HG02678 (cell line): ENCODE measurements around the gene PRKCA.

ENCODE experiments used
- ATAC-seq: cut with Tn5 transposase; IDR thresholded peaks from one replicate; pipeline ENCODE4 v1.9.1; 2021; ENCODE audit warnings: mild to moderate bottlenecking, moderate library complexity; ENCODE audit not compliant: unreplicated experiment

Gene PRKCA

DNA sequence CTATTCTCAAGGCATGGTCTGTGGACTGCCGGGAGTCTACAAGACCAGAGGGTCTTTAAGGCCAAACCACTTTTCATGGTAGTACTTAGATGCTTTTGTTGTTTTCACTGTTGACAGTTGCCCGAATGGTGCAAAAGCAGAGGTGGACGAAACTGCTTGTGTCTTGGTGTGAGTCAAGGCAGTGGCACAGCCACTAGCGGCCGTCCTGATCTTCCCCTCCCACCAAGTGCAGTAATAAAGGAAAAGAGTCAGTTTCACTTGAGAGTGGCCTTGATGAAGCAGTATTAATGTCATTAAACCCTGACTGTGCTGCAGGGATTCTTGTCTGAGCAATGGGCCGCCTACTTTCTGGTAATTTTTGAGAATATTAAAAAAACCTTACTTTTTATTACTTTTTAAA is 109.1 kb downstream of the PRKCA start:
- ATAC-seq, result no peak

DNA sequence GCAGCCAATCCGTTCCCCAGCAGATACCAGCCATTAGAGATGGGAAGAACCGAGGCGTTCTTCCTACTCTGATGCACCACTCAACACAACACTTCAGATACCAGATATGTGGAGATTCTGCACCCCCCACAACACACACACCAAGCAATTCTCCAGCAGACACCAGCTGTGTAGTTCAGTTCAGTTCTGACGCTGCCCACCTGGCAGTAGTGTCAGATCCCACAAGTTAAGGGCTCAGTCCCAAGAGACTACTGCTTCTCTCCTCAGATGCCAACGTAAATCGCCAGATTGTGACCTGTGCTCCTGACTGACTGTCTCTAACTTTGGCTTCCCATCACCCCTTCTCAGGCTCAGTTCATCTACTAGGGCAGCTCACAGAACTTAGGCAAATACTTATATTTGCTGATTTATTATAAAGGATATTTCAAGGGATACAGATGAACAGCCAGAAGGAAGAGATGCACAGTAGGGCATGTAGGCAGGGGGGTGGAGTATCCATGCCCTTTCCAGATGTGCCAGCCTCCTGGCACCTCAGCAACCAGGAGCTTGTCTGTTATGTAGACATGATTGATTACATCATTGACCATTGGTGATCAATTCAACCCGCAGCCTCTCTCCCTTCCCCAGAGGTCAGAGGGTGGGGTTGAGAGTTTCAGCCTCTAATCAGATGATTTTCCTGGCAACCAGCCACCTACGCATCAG is 110.6 kb downstream of the PRKCA start:
- no peak for ATAC-seq

DNA sequence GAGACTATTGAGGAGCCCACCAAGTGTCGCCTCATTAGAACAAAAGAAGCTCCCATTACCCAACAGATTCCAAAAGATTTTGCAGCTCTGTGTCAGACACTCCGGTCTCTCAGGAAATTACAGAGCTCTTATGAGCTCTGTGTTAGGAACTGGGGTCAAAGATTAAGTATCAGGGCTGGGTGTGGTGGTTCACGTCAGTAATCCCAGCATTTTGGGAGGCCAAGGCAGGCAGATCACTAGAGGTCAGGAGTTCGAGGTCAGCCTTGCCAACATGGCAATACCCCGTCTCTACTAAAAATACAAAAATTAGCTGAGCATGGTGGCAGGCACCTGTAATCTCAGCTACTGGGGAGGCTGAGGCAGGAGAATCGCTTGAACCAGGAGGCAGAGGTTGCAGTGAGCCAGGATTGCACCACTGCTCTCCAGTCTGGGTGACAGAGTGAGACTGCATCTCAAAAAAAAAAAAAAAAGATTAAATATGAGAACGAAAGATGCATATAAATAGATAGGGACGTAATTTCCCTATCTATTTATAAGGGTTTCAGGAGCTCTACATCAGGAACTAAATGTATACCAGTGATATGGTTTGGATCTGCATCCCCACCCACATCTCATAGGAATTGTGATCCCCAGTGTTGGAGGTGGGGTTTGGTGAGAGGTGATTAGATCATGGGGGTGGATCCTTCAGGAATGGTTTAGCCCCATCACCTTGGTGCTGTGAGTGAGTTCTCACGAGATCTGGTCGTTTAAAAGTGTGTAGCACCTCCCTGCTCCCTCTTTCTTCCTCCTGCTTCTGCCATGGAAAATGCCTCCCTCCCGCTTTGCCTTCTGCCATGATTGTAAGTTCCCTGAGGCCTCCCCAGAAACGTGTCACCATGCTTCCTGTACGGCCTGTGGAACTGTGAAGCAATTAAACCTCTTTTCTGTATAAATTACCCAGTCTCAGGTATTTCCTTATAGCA is 111.4 kb downstream of the PRKCA start:
- no peak for ATAC-seq

DNA sequence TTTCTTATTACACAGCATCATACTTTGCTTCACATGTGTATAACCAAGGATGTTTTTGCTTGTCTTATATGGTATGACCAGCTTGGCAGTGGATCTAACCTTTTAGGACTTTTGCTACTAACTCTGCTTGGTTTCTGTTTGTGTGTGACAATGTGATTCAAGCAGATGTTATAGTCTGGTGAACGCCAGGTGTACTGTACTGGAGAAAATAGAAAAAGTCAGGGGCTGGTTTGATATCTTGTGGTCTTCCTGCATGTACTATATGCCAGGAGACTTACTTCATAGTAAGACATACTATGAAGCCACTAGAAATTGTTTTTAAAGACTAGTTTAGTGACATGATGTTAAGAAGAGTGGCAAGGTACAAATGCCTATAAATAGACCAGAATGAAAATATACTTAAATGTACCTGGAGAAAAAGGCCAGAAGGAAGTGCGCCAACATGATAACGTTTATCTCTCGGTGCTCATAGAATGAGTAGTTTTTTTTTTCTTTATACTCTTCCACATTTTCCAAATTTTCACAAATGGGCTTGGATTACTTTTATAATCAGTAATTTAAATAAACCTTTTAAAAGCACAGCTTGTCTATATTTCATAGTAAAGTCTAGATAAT is 112.3 kb downstream of the PRKCA start:
- ATAC-seq, result no peak

DNA sequence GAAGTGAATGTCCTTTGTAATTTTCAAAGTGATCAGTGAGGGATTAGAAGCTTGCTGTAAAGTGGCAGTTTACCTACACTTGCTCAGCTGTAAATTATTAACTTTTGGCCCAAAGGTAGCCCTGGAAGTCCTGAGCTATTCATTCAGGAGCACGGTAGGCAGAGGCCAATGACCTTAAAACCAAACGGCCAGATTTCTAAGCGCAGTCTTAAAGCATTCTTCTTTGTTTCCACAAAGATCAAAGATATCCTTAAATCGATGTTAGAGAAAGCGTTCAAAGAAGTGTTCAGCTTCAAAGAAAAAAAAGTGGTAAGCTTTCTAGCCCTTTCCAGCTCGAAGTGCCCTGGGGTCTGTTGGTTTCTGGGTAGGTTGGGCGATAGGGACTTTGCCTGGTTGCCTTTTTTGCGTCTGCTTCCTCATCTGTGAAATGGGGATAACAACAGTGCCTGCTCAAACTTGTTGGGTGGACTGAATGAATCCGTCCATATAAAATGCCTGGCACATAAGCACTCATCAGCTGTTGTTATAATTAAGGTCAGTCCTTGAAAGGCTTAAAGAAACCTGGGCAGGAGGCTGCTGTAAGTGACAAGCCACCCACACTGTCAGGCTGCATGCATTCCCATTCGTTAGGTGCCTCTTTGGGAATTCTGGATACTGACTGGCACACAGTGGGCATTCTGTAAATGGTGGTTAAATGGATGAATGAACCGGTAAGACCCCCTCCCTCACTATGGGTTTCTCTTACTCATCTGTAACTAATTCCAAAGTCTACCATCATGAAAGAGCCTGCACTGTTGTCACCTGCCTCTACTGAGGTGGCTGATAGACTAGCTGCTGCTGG is 113.2 kb downstream of the PRKCA start:
- no peak for ATAC-seq

DNA sequence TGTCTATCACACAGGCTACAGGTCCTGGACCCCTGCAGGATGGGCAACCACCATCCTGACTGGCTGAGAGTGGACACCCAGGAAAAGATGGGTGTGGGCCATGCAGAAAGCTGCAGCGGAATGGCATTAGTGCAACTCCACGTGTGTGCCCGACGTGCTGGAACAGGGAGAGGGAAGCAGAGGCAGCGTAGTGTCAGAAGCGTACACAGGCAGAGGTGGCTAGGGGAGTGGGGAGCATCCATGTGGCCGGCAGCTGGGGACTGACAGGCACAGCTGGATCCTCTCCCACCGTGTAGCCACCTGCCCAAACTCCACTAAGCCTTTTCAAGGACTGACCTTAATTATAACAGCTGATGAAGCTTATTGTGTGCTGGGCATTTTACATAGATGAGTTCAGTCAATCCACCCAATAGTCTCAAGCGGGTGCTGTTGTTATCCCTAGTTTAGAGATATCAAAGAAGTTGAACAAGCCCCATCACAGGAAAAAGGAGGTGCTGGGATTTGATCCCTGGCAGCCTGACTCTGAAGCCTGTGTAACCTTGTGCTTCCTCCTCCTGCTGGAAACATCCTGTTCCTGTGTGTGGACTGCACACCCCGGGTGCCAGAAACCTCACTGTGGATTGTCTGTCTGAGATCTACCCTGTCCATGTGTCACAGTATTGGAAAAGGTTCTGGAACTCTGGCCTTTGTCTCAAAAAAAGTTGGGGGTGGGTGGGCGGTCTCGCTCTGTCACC is 114.0 kb downstream of the PRKCA start:
- no peak for ATAC-seq

DNA sequence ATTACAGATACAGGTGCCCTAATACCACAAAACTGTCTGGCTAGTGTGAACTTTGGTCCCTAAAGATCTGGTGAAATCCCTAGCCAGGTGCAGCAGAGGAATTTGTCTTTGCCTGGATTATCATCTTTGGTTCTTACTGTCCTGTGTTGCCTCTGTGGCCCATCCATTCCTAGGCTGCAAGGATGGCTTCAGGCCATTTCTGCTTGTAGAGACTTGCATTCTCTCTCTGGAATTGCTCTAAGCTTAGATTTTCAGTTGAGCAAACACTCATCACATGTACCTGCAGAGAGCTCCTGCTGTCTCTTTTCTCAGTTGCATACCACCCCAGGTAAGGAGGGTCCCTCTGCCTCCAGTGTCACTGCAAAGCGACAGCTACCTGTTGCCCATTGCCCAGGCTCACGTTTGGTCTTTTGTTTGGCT is 114.9 kb downstream of the PRKCA start:
- ATAC-seq, result no peak

DNA sequence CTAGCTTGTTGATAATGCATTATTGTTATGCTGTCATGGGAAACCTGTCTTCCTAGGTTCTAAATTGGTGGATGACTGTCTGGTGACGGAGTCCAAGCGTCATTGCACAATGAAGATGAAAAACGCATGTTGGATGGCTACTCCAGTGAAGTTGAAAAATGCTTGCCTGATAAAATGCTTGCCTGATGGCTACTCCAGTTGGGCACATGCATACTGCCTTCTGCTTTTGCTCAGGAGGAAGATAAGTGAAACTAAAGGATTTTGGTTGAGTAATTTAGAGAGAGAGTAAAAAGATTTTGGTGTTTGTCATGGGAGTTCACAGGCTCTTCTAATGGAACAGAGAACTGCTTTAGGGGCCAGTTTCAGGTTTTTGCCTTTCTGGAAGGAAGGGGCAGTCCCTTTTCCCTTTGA is 118.6 kb downstream of the PRKCA start:
- no peak for ATAC-seq

DNA sequence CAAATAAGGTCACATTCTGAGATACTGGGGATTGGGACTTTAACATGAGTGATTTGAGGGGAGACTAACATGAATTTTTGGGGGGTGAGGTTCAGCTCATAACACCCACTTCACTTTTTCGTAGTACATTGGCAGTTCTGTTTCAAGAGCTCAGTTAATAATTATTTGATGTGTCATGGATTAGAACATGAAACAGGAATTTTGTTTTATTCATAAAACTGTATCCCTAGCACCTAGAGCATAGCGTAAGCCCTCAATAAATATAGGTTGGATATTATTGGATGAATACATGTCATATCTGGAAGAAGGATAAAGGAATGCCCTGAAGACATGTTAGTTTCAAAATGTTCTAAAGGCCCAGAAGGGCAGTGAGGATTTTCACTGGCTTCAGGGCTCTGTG is 119.8 kb downstream of the PRKCA start:
- no peak for ATAC-seq

DNA sequence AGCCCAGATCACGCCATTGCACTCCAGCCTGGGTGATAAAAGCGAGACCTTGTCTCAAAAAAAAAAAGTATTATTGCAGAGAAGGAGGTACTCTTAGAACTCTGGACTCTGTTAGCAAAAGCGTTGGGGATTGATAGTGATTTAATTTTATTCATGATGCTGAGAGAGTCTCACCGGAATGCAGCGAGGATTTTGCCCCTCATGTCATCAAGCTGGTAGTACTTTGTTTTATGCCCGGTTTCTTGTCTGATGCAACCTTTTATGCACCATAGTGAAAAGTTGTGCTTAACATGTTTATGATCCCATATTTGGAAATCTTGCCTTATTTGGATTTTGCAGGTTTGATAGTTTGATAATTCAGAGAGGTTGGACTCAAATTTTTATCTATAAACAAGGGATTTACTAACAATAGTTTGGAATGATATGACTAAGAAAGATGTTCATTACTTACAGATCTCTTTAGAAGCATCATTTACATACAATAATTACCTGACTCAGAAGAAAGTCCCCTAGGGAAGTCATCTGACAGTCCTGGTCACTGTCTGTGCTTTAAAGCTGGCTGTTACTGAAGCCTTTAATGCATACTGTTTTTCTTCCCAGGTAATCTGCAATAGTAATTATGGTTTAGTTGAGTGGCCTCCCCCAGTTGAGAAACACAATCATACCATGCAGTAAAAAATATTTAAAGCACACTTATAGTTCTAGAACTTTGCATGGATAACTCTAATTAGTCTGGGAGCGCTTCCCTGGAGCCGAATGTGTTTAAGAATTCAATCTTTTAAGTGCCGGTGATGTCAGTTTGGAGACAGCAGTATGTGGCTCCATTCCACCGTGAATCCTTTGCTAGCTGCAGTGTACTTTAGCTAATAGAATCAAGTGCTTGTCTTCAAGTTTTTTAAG is 120.9 kb downstream of the PRKCA start:
- ATAC-seq, result no peak

DNA sequence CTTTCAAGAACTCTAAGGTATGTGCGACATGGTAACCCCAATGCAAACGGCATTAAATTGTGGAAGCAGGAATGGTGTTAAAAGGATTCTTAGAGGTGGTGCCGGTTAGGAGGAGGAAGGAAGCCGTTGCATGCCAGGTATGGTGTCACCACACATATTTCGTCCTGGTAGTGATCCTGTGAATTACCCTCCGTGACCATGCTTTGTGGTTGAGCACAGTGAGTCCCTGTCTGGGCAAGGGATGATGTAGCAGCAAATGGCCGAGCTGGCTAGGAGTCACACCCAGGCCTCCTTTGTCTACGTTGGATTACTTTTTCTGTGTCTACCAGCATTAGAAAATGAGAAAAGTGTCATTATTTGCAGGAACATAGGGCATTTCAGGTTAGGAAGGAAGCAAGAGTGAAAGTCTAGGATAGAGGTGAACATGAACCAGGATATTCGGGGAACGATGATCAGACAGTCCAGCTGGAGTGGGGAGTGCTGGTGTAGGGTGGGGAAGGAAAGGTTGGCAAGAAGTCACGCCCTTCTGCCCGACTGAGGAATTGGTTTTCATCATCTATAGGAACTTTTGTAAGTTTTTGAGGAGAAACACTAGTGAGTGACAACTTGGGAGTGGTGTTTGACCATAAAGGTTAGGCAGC is 123.5 kb downstream of the PRKCA start:
- no peak for ATAC-seq

DNA sequence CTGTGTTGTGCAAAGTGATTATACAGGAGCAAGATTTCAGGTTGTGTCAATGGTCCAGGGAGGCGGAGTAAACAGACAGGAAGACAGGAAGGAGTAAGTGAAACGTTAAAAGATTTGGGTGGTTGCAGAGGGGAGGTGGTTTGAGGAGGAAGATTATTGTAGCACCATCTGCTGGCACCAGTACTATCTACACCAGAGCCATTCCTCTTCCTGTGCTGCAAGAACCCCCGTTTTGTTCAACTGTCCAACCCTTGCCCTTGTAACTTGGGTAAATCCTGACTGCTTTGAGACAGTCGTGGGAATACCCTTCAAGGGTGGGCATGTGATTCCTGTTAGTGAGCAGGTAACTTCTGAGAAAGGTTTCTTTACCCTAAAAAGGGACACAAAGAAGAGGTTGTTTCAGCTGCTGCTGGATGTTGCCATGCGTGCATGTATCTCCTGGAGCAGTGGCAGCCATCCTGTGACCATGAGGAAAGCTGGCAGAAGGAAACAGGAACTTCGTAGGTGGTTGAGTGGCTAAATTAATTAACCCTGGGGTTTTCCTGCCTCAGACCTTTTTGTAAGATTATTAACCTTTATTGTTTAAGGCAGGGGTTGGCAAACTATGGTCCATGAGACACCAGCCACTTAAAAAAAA is 124.1 kb downstream of the PRKCA start:
- no peak for ATAC-seq

DNA sequence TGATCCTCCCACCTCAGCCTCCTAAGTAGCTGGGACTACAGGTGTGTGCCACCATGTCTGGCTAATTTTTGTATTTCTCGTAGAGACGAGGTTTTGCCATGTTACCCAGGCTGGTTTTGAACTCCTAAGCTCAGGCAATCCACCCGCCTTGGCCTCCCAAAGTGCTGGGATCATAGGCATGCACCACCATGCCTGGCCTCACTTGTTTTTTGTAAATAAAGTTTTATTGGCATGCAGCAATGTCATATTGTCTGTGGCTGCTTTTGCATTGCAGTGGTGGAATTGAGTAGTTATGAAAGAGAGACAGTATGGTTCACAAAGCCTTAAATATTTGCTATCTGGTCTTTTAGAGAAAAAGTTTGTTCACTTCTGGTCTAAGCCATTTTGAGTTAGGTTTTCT is 124.7 kb downstream of the PRKCA start:
- no peak for ATAC-seq

DNA sequence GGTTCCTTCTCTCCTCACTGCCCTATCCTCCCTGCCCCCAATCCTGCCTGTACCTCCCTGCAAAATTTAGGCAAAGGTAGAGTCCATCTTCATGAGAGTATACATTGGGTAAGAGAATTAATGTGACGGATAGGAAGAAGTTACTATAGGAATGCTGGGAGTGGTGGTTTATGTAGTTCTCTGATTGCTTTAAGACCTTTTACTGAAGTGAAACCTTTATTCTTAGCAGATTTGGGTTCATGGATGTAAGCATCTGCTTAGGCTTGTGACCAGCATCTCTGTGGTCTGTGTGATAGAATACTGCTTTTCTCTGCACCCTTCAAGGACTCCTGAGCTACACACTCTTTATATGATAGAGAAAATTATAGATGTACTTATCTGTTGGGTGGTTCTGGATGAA is 127.3 kb downstream of the PRKCA start:
- ATAC-seq, result no peak

DNA sequence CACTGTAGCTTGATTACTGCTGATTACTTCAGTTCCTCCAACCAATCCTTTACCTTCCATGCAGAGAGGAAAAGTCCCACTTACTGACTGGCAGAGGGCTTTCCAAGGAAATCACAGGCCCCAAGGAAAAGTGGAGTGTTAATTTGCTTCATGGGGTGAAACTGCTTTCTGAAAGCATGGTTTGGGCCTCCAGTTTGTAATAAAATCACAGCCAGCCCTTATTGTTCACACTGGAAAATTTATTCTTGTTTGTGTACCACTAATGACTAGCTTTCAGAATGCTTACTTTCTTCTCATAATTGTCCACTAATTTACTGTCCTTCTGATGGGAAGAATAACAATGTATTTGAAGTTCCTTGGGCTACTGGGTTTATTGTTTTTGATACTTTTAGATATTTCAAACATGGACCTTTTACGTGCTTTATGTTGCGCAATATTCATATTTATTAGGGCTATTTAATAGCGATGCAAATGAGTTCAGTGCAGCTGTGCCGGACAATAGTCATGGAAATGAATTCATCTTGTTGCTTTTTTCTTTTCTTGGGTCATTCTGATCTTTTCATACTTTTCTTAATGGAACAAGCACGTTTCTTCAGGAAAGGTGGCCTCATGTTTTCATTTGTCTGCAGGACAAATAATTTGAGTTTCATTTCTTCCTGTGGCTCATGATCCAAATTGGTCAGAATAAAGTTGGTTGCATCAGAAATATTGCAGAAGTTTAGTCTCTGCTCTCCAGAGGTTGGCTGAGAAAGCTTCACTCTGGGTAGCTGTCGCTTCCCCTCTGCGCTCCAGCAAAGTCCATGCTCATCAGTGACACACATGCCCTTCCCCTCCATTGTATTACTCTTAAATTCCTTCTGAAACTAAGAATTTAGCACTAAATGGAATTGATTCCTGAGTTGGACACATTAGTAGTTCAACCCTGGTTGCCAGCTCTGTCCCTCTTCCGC is 128.7 kb downstream of the PRKCA start:
- ATAC-seq, result no peak

DNA sequence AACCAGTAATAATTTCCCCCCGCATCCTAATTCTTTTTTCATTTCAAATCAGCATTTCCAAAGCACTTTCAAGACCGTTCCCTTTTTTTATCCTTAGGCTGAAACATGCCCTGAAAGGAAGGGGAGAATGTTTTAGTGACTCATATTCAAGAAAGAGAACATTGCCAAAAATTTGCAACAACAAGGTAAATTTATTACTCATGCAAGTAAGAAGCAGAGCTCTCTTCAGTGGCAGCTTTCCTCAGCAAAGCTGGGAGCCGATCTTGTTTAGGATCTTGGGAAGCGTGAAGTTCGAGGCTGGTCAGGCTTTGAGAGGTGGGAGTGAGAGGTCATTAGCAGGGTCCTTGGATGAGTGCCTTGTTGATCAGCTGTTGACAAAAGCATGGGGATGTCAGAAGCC is 129.5 kb downstream of the PRKCA start:
- ATAC-seq, result no peak

DNA sequence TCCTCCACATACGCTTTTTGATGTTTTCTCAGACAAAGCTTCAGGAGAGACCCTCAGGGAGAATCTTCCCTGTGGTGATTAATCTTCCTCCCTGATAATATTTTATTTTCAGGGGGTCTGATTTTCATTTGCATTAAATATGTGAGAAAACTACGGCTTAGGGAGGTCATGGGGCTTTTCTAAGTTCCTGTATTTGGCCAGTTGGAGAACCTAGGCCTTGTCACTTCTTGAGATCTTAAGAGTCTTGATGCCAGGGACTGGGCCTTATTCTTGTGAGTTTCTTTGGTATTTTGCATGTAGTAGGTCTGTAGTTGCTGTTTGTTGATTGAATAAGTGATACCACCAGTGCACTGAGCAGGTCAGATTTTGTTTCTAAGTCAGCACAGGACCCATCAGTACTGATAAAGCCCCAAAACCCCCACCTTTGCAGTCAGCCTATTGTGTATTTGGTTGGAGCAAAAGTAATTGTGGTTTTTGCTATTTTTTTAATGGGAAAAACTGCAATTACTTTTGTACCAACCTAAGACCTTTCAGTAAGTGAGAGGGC is 130.1 kb downstream of the PRKCA start:
- ATAC-seq, result no peak
